GM23248 (cell line): ENCODE data around the gene PHC2.

Experiments used
- EZH2 ChIP-seq: fragments of 200-600 bp; sonication (generic); IDR thresholded peaks from 2 replicates; pipeline ENCODE4 v1.6.1; 2018; ENCODE audit warnings: antibody characterized with exemption, mild to moderate bottlenecking; ENCODE audit not compliant: insufficient read depth, poor library complexity, severe bottlenecking
- EZH2phosphoT487 ChIP-seq: fragments of 200-600 bp; sonication (generic); IDR thresholded peaks from 2 replicates; pipeline ENCODE4 v1.6.1; 2018; ENCODE audit warnings: antibody characterized with exemption, moderate library complexity, mild to moderate bottlenecking, low read depth; ENCODE audit not compliant: insufficient read depth

GRCh38 chr1:33281554-33282303 lies 149.2 kb downstream of the PHC2 start:
- no peak for TF ChIP-seq EZH2
- no peak for TF ChIP-seq EZH2phosphoT487
